HG03558 (cell line): ENCODE data around the gene MTPN.
A peak's percentile ranks its signal among the peaks of the same experiment; 100 is the strongest.

Source experiments
- ATAC-seq: cut with Tn5 transposase; IDR thresholded peaks from one replicate; pipeline ENCODE4 v1.9.1; 2021; ENCODE audit warnings: moderate number of reproducible peaks; ENCODE audit not compliant: unreplicated experiment; ENCODE audit errors: extremely low read depth

The MTPN gene

DNA sequence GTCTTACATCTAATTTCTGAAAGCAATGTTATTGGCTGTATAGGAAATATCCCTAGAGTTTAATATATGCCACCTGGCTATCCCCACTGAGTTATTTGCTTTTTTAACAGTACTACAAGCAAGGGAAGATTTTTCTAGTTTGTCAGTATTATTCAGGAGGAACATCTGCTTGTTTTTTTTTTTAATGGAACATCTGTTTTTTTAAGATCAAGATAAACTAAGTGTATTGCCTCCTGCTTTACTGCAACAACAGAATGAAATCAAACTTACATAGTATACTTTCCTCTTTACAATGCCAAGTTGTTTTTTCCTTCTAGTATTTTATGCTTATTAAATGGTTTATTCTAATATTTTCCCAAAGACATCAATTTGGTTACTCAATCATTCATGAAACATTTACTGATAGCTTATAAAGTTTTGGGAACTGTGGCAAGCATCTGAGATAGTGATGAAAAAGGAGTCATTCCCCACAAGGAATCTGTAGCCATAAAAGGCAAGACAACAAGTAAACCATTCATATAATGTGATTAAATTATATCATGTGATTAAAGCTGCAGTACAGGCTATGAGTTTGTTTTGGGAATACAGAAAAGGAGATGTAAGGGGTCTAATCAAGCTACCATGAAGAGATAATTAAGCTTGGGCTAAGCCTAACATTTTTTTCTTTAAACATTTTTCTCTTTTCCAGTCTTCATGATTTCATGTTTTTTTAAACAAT lies 17.4 kb downstream of the MTPN start:
- no peak for ATAC-seq

DNA sequence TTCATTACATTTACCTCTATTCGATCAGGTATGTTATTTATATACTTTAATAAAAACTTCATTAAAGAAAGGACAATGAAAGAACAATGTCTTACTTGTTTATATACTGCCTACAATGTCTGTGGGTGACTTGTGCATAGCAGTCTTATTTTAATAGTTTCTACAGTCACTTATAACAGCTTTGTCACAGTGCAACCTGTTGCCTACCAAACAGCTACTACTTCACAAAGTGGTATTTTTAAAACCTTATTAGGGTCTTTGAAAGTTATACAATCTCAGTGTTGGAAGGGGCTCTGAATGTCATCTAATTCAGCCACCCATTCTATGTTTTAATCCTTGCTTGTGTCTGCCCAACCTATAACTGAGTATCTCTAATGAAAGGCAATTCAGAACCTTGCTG lies 19.0 kb downstream of the MTPN start:
- no peak for ATAC-seq

DNA sequence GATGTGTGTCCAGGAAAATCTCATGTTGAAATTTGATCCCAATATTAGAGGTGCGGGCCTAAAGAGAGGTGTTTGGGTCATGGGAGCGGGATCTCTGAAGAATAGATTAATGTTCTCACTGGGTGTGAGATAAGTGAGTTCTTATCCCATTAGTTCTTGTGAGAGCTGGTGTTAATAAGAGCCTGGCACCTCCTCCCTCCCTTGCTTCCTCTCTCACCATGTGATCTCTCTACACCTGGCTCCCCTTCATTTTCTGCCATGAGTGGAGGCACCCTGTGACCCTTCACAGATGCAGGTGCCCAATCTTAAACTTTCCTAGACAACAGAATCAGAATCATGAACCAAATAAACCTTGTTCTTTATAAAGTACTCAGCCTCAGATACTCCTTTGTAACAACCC lies 19.5 kb downstream of the MTPN start:
- no peak for ATAC-seq

DNA sequence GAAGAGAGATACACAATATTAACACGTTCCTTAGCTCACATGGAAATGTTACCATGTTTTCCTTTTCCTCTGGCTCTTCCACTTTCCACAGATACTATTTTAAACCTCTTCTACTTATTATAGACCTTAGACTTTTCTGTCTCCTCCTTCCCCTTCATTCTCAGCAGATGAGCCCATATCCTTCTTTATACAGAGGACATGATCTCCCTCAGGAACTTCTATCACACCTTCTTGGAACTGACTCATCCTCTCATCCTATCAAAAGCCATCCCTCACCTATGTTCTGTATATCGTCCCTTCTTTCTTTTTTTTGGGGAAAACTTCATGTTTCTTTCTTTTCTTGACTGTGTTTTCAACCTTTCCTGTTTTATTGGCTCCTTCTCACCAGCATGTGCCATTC lies 20.8 kb downstream of the MTPN start:
- ATAC-seq = no peak

DNA sequence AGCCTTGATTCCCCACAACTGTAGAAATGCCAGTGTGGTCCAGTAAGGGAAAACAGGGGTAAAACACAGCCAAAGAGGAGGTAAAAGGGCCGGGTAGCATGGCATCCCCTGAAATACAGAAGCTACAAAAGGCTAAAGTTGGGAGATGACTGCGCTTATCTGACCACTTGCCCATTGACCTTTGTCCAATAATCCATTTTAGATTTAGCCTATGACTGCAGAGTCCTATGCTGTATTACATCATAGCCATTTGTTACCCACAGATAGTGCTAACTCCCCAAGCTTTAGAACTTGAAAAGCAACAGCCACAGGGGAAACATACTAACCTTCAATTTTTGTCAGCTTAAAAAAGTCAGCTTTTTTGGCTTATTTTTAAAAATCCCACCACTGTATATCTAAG lies 26.2 kb downstream of the MTPN start:
- no peak for ATAC-seq

DNA sequence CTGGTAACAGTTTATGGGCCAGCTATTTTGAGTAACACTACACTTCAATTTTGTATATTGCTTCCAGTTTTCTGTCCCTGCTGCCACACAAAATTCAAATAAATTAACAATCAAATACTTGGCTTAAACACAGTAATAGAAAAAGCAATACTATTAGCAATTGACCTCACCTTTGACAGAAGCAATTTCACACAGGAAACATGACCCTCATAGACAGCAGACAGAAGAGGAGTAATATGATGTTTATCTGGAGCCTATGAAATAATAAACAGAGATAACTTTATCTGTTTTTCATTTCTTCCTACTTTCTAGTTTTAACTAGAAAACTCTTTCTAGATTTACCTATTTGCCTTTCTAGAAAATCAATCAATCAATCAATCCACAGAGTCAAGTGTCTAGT lies 26.7 kb downstream of the MTPN start:
- no peak for ATAC-seq

DNA sequence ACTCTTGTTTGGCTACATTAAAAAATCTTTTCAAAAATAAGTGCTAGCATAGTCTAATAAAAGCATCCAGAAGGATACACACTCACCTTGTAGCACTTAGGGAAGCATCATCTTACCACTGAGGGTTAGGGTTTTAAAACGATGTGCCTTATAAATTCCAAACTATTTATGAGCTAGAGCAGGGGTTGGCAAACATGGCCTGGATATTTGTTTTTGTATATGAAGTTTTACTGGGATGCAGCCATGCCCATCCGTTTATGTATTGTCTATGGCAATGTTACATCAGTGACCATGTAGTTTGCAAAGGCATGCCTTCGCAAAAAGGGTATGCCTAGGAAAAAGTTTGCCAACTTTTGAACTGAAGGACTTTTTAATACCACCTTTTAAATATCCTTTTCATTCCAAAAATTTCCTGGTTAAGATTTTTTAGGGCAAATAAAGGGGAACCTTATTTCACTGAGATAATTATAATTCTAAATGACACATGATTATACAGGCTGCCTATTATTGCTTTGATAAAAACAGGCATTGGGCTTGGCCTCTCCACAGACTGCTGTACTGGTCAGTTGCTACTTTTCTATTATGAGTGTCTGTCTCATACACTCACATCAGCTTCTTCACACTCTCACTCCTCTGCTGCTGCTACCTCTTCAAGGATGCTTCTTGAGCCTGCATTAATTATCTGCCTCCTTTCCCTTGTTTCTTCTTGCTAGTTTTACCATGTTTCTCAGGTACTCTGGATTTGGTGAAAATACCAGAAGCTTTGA lies 30.7 kb downstream of the MTPN start:
- ATAC-seq = no peak

DNA sequence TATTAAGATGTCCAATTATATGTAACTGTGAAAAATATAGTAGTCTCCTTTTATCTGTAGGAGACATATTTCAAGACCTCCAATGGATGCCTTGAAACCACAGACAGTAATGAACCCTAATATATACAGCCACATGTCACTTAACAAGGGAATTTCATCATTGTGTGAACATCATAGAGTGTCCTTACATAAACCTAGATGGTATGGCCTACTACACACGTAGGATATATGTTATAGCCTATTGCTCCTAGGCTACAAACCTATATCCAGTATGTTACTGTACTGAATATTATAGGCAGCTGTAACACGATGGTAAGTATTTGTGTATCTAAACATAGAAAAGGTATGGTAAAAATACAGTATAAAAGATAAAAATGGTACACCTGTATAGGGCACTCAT lies 32.4 kb downstream of the MTPN start:
- ATAC-seq = no peak

DNA sequence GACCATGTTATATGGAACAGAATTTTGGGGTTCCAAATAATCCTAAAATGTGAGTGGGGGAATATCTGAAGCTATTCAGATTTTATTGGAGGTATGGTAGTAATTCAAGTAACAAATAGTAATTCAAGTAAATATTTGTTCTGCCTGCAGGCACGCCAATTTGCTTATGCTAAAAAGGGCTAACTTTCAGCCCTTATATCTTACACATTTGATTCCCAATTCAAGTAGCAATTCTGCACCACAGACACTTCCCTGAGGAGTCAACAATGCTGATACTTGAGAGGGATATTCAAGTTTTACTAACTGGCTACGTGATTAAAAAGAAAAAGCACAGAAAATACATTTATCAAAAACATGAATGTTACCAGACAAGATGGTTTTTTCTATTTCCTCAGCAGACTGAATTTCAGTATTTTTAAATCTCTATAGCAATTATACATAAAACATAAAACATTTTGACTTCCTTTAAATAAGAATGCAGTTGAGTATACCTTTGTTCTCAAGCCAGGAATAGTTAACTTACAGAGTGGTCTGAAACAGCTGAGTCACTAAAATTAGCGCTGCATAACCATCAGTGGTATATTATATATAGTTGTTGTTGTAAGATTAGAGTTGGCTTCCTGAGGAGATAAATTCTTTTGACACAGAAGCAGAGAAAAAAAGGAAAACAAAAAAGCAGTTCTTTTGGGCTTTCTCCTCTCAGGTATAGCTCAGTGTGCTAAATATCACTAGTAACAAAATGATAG lies 33.9 kb downstream of the MTPN start:
- ATAC-seq = no peak

DNA sequence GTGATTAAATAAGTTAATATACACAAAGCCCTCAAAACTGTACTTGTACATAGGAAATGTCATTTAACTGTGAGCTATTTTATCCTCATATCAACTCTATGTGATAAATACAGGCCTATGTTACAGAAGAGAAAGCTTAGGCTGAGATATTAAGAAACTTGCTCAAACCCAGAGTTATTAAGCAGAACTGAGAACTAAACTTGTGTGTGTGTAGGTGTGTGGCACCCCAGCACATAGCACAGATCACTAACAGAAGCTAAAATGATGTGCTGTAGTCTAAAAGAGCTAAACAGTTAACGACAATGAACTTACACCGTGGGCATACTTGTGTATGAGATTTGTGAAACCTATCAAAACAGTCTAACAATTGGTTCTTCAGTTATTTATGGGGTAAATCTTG lies 34.5 kb downstream of the MTPN start:
- peak; percentile 57 for ATAC-seq

DNA sequence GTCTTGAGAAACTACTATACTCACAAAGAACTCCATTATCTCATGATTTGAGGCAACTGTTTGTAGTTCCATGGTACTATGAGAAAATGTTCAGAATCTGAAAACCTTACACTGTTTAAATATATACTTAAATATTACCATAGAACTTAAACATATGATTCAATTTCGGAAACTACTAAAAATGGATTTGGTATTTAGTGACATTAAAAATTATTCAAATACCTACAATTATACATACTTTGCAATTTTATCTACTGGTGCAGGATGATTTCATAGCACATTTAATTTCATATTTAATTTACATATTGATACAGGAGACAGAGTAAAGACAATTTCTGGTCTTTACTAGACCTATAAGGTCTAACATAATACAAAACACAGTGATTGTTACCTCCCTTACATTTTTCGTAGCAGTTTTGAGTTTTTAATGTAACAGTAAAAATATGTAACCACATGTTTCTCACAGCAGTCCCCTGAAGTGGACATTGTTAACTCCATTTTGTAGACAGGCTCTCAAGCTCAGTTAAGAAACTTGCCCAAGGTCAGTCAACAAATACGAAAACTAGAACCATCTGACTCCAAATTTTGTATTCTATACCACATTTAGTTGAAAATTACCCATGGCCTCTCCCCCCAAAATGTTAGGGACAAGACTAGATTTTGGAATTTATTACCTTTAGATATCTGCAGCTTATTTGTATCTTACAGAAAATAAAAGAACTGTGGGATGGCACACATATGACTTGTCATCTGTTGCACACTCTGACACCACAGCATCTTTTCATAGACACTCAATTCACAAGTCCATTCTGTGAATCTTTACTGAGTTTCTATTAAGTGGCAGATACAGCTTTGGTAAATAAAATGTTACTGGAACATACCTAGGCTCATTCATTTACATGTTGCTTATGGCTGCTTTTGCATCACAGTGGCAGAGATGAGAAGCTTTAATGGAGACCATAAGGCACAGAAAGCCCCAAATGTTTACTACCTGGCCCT lies 36.8 kb downstream of the MTPN start:
- ATAC-seq = no peak

DNA sequence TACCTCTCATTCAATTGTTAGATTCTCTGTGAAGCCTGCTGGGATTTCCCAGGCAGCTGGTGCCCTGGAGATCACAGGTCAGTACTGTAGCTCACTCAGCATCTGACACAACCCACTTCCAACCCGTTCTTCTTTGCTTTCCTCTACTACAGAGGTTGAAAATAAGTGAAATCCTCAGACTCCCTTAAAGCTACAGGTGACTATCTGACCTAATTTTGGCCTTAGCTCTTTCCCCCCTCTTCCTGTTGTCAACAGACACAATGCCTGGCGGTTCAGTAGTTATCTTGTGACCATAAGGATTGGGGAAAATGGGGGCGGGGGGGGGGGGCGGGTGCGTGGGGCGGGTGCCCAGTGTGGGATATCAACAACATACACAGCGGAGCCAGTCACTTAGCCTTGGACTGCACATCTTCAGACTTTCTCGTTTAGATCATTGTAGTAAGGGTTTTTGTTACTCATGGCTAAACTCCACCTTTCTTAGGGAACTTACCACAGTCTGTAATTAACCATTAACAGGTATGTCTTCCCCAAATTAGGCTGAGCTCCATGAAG lies 37.8 kb downstream of the MTPN start:
- no peak for ATAC-seq

DNA sequence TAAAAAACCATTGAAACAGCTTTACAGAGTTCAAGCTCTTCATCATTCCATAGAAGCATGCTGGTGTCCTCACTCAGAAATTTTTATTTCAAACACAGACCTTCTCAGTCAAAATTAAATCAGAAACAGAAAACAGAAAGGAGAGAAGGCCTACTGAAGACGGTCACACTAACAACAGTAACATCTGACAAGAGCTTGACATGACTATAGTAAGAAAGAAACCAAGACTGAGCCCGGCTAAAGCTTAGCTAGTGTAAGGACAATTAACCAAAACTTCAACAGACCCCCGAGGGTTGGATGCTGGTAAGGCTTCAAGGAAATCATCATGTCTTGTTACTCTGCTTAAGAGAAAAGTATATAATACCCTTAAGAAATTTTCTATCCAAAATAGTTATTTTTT lies 38.6 kb downstream of the MTPN start:
- peak; percentile 59 for ATAC-seq

DNA sequence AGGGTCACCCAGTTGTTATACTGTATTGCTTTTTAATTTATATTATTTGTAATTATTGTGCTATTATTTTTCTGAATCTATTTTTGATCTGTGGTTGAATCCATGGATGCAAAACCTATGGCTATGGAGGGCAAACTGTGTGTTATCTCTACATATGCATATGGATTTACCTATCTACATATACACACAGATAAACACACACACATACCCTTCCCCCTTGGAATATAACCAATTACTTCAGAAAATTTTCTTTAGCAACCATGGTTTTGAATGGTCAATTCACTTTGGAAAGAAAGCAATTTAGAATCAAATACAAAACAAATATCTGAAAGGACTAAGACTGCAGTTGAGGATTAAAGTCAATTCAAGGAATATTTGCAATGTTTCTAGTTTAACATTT lies 39.1 kb downstream of the MTPN start:
- ATAC-seq = no peak

DNA sequence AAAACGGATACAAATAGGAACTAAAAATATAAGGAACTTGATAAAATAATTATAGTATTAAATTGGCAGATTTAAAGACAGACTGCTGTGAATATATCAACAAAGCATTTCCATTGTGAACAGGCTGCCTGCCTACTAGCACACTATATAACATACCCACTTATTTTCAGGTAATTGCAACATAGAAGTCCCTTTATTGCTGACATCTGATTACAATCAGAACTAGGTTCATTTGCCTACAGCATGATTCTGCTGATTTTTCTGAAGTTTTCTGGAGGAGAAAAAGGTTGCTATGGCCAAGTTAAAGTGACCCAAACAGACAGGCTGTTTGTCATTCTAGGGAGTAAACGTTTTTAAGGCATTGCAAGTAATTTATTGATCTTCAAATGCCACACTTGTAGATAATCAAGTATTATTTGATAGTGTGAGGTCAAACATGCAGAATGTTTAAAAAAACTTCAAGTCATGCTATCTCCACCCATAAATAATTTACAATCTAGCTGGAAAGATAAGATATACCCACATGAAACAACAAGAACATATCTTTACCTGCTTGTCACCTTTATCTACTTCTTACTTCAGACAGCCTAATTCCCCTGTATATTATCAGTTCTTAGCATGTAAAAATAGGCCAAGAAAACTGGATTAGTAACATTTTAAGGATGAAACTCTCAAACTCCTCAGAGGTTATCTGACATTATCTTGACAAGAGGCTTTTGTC lies 40.5 kb downstream of the MTPN start:
- ATAC-seq = no peak

DNA sequence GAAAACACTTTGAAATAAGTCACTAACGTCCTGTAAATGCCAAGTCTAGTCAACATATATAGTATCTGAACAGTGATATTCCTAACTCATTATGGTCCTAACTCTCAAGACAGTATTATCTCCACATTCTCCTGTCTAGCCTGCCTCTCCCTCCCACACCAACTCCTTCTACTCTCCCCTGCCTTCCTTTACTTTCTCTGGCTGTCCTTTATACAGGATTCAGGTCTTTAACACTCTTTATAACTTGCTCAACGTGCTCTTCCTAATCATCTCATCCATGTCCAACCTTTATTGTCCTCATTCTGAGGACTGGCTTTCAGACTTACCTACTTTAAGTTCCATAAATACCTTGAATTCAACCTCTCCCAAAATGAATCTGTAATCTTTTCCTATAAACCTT lies 42.5 kb downstream of the MTPN start:
- no peak for ATAC-seq

DNA sequence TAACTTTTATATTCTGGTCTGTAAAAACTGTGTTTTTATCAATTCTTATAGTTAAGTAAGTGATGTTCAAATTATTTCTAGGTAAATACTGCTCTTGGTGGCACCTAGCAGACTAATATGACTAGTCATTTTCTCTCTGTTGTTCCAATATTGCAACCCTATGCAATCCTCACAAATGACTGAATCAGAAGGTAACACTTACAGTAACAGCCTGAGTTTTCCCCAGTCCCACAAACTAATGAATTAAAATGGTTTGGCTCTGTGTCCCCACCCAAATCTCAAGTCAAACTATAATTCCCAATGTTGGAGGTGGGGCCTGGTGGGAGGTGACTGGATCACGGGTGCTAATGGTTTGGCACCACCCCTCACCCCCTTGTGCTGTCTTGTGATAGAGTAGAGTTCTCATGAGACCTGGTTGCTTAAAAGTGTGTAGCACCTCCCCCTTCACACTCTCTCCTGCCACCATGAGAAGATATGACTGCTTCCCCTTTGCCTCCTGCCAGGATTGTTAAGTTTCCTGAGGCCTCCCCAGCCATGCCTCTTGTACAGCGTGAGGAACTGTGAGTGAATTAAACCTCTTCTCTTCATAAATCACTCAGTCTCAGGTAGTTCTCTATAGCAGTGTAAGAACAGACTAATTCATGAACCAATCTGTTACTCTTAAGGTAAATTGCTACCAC lies 43.5 kb downstream of the MTPN start:
- ATAC-seq = no peak

DNA sequence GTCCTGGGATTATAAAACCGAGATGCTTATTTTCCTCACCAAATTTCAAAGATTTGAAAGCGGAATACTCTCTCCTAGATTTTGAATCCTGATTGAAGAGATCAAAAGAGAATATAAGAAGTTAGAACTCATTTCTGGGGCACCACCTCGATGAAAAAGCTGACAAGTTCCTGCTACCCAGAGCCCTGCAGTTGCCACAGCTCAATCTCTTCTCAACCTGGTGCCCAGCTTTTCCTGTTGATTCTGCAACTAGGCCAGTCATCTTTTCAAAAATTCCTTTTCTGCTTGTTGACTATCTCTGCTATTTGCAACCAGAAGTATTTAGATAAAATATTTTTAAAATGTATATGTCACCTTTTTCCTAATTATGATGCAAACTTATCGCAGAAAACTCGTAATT lies 45.0 kb downstream of the MTPN start:
- no peak for ATAC-seq
